ENCODE measurements around the gene FILIP1L.

The FILIP1L gene

GRCh38 chr3:99961756-99962515 lies 152.4 kb downstream of the FILIP1L start:
- H3K4me3 ChIP-seq (ENCODE audit: extremely low read depth, insufficient read depth, low read length, poor library complexity, severe bottlenecking) = no peak overlapping the region
- peaks cover 5% of the 10 kb centered on the region for H3K4me1 ChIP-seq (ENCODE audit: control insufficient read depth, insufficient read depth, low read length, poor library complexity, severe bottlenecking)
- 92 to 94% methylated on average over 3 to 5 of the region's 7 CpGs for WGBS, 2 experiments (ENCODE audit: insufficient coverage in 2 of 2)
- H3K36me3 ChIP-seq (ENCODE audit: control insufficient read depth, insufficient read depth, low read length) = no peaks in the 10 kb centered on the region
- H3K9me3 ChIP-seq (ENCODE audit: control insufficient read depth, low read length) = no peaks in the 10 kb centered on the region
- no peak overlapping the region for H3K27ac ChIP-seq (ENCODE audit: low read depth, low read length, severe bottlenecking)

GRCh38 chr3:99960941-99961340 lies 153.4 kb downstream of the FILIP1L start:
- Histone ChIP-seq H3K9me3 (ENCODE audit: control insufficient read depth, low read length) (no peaks in the 10 kb centered on the region), H3K4me1 (ENCODE audit: control insufficient read depth, insufficient read depth, low read length, poor library complexity, severe bottlenecking) (peaks cover 5% of the 10 kb centered on the region), H3K27ac (ENCODE audit: low read depth, low read length, severe bottlenecking) (no peak overlapping the region), H3K4me3 (ENCODE audit: extremely low read depth, insufficient read depth, low read length, poor library complexity, severe bottlenecking) (no peak overlapping the region), H3K36me3 (ENCODE audit: control insufficient read depth, insufficient read depth, low read length) (no peaks in the 10 kb centered on the region)
- WGBS, 2 experiments (ENCODE audit: insufficient coverage in 2 of 2) = 94% methylated on average over 5 of the region's 7 CpGs; no CpG with 5 or more reads in 1 of the 2 experiments

- no peak overlapping the region for H3K27ac ChIP-seq (ENCODE audit: low read depth, low read length, severe bottlenecking)
- H3K36me3 ChIP-seq (ENCODE audit: control insufficient read depth, insufficient read depth, low read length) = no peaks in the 10 kb centered on the region
- 100% methylated on average over 1 of the region's 5 CpGs; no CpG with 5 or more reads in 1 of the 2 experiments for WGBS, 2 experiments (ENCODE audit: insufficient coverage in 2 of 2)
- peaks cover 5% of the 10 kb centered on the region for H3K4me1 ChIP-seq (ENCODE audit: control insufficient read depth, insufficient read depth, low read length, poor library complexity, severe bottlenecking)
- H3K9me3 ChIP-seq (ENCODE audit: control insufficient read depth, low read length) = no peaks in the 10 kb centered on the region
- no peak overlapping the region for H3K4me3 ChIP-seq (ENCODE audit: extremely low read depth, insufficient read depth, low read length, poor library complexity, severe bottlenecking)
Measured at GRCh38 chr3:99960123-99960878, 154.0 kb downstream of the FILIP1L start.

- 71 to 90% methylated on average over 1 to 2 of the region's 3 CpGs for WGBS, 2 experiments (ENCODE audit: insufficient coverage in 2 of 2)
- H3K36me3 ChIP-seq (ENCODE audit: control insufficient read depth, insufficient read depth, low read length) = no peaks in the 10 kb centered on the region
- no peak overlapping the region for H3K27ac ChIP-seq (ENCODE audit: low read depth, low read length, severe bottlenecking)
- H3K4me3 ChIP-seq (ENCODE audit: extremely low read depth, insufficient read depth, low read length, poor library complexity, severe bottlenecking) = no peak overlapping the region
- H3K9me3 ChIP-seq (ENCODE audit: control insufficient read depth, low read length) = no peaks in the 10 kb centered on the region
- peaks cover 12% of the 10 kb centered on the region for H3K4me1 ChIP-seq (ENCODE audit: control insufficient read depth, insufficient read depth, low read length, poor library complexity, severe bottlenecking)
Measured at GRCh38 chr3:99958222-99958912, 155.9 kb downstream of the FILIP1L start.

- Histone ChIP-seq H3K36me3 (ENCODE audit: control insufficient read depth, insufficient read depth, low read length) (no peaks in the 10 kb centered on the region), H3K27ac (ENCODE audit: low read depth, low read length, severe bottlenecking) (no peak overlapping the region), H3K9me3 (ENCODE audit: control insufficient read depth, low read length) (no peaks in the 10 kb centered on the region), H3K4me1 (ENCODE audit: control insufficient read depth, insufficient read depth, low read length, poor library complexity, severe bottlenecking) (peaks cover 19% of the 10 kb centered on the region), H3K4me3 (ENCODE audit: extremely low read depth, insufficient read depth, low read length, poor library complexity, severe bottlenecking) (no peak overlapping the region)
- 100% methylated on average over 1 to 2 of the region's 4 CpGs for WGBS, 2 experiments (ENCODE audit: insufficient coverage in 2 of 2)
Measured at GRCh38 chr3:99957151-99957796, 157.0 kb downstream of the FILIP1L start.

GRCh38 chr3:99955773-99956562 lies 158.3 kb downstream of the FILIP1L start:
- Histone ChIP-seq H3K27ac (ENCODE audit: low read depth, low read length, severe bottlenecking) (no peak overlapping the region), H3K9me3 (ENCODE audit: control insufficient read depth, low read length) (no peaks in the 10 kb centered on the region), H3K4me1 (ENCODE audit: control insufficient read depth, insufficient read depth, low read length, poor library complexity, severe bottlenecking) (peaks cover 27% of the 10 kb centered on the region), H3K36me3 (ENCODE audit: control insufficient read depth, insufficient read depth, low read length) (no peaks in the 10 kb centered on the region), H3K4me3 (ENCODE audit: extremely low read depth, insufficient read depth, low read length, poor library complexity, severe bottlenecking) (no peak overlapping the region)
- 87 to 93% methylated on average over 6 to 7 of the region's 10 CpGs for WGBS, 2 experiments (ENCODE audit: insufficient coverage in 2 of 2)

GRCh38 chr3:99954914-99955644 lies 159.2 kb downstream of the FILIP1L start:
- WGBS, 2 experiments (ENCODE audit: insufficient coverage in 2 of 2) = 90% methylated on average over 2 of the region's 4 CpGs; no CpG with 5 or more reads in 1 of the 2 experiments

GRCh38 chr3:99953596-99953995 lies 160.7 kb downstream of the FILIP1L start:
- Histone ChIP-seq H3K9me3 (ENCODE audit: control insufficient read depth, low read length) (no peaks in the 10 kb centered on the region), H3K36me3 (ENCODE audit: control insufficient read depth, insufficient read depth, low read length) (no peaks in the 10 kb centered on the region), H3K4me1 (ENCODE audit: control insufficient read depth, insufficient read depth, low read length, poor library complexity, severe bottlenecking) (peaks cover 44% of the 10 kb centered on the region), H3K27ac (ENCODE audit: low read depth, low read length, severe bottlenecking) (no peak overlapping the region), H3K4me3 (ENCODE audit: extremely low read depth, insufficient read depth, low read length, poor library complexity, severe bottlenecking) (no peak overlapping the region)

More at GRCh38 chr3:99954914-99955644, 159.2 kb downstream of the FILIP1L start:
- H3K36me3 ChIP-seq (ENCODE audit: control insufficient read depth, insufficient read depth, low read length) = no peaks in the 10 kb centered on the region
- no peak overlapping the region for H3K4me3 ChIP-seq (ENCODE audit: extremely low read depth, insufficient read depth, low read length, poor library complexity, severe bottlenecking)
- no peak overlapping the region for H3K27ac ChIP-seq (ENCODE audit: low read depth, low read length, severe bottlenecking)
- H3K9me3 ChIP-seq (ENCODE audit: control insufficient read depth, low read length) = no peaks in the 10 kb centered on the region
- peaks cover 34% of the 10 kb centered on the region for H3K4me1 ChIP-seq (ENCODE audit: control insufficient read depth, insufficient read depth, low read length, poor library complexity, severe bottlenecking)

- H3K4me1 ChIP-seq (ENCODE audit: control insufficient read depth, insufficient read depth, low read length, poor library complexity, severe bottlenecking) = peaks cover 44% of the 10 kb centered on the region
- no CpG with 5 or more reads among the region's 1 CpG for WGBS, 2 experiments (ENCODE audit: insufficient coverage in 2 of 2)
- no peak overlapping the region for H3K27ac ChIP-seq (ENCODE audit: low read depth, low read length, severe bottlenecking)
- H3K9me3 ChIP-seq (ENCODE audit: control insufficient read depth, low read length) = no peaks in the 10 kb centered on the region
- no peaks in the 10 kb centered on the region for H3K36me3 ChIP-seq (ENCODE audit: control insufficient read depth, insufficient read depth, low read length)
- no peak overlapping the region for H3K4me3 ChIP-seq (ENCODE audit: extremely low read depth, insufficient read depth, low read length, poor library complexity, severe bottlenecking)
Measured at GRCh38 chr3:99952306-99952705, 162.0 kb downstream of the FILIP1L start.
